GM18909 (cell line): ENCODE data around the gene ASB13.
"Not testable (repeated sequence)": the region's sequence is repeated elsewhere in the genome, so short reads cannot be mapped to it uniquely, and the experiment has no call there.

ENCODE experiments used
- ATAC-seq: cut with Tn5 transposase; IDR thresholded peaks from one replicate; pipeline ENCODE4 v1.9.1; 2021; ENCODE audit warnings: mild to moderate bottlenecking; ENCODE audit not compliant: unreplicated experiment, poor library complexity

ASB13 gene

DNA sequence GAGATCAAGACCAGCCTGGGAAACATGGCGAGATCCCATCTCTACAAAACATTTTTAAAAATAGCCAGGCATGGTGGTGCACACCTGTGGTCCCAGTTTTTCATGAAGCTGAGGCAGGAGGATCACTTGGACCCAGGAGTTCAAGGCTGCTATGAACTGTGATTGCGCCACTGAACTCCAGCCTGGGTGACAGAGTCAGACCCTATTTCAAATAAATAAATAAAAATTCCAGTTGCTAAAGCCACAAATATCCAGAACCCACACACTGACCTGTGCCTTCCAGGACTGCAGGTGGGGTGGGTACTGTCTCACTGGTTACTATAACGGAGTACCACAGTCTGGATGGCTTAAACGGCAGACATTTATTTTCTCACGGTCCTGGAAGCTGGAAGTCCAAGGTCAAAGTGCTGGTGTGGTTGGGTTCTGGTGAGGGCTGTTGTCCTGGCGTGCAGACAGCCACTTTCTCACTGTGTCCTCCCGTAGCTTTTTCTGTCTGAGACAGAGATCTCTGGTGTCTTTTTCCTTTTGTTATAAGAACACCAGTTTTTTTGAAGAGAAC lies 38.8 kb downstream of the ASB13 start:
- no peak for ATAC-seq

DNA sequence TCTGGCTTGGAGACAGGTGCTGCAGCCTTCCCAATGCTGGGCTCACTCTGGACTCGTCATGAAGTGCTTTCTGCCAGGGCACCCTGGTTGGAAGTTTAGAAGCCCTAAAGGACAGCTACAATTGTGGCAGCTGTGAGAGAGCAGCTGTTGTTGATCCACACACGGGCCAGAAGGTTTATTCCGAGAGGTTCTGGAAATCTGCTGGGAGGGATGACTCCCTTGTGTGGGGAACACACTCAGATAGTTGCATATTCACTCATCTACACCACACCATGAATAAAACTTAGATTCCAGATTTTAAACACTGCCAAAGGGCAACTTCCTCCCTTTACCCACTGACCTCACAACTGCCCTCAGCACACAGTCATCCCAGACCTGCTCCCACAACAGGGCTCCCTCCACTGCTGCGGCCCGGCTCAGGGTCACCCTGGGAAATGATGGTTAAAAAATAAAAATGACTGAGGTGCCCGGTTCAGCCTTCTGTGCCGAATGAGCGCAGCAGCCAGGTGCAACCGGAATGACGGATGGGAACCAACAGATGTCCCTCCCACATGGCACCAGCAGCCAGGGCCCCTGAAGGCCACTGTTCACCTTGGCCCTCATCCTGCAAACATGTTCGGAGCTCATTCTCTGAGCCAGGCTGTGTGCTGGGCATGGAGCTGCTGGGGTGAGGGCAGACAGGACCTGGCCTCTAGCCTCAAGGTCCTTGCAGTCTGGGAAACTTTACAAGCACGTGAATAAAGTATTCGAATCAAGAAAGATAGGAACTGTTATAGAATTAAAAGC lies 40.2 kb downstream of the ASB13 start:
- ATAC-seq, result no peak

DNA sequence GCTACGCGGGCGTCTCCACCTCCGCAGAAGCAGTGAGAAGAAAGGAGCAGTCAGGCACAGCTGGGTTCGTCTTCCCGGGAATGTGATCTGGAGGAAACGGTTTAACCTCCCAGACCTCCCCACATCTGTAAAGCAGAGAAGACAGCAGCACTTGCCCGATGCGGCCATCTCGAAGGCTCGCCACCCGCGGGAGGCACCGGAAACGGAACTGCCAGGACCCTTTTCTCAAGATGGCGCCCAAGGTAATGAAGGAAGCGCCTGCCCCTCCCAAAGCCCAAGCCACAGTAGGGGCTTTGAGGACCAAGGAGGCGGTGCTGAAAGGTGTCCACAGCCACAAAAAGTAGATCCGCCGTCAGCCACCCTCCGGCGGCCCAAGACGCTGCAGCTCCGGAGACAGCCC lies 41.7 kb downstream of the ASB13 start:
- no peak for ATAC-seq

DNA sequence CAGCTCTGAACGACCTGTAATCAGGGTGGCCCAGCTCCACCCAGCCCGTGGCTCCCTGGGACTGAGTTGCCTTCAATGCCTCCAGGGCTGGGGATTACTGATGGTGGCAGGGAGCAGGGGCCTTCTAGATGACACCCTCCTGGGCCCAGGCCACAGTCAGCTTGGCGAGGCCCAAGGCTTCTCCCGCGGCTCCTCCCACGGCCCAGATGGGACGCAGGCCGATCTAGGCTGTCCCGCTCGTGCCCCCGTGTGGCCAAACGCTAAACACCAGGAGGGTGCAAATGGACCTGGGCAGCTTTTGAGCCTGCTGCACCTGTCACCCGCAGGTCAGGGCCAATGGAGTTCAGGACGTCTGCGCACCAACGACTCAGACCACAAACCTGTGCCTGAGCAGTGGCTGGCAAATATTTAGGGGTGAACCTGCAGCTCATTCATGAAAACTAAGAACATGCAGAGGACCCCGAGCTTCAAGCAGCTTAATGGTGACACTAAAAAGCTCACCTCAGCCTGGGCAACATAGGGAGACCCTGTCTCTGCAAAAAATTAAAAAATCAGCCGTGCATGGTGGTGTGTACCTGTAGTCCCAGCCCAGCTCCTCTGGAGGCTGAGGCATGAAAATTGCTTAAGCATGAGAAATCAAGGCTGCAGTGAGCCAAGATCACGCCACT lies 43.2 kb downstream of the ASB13 start:
- peak; percentile 96 for ATAC-seq

DNA sequence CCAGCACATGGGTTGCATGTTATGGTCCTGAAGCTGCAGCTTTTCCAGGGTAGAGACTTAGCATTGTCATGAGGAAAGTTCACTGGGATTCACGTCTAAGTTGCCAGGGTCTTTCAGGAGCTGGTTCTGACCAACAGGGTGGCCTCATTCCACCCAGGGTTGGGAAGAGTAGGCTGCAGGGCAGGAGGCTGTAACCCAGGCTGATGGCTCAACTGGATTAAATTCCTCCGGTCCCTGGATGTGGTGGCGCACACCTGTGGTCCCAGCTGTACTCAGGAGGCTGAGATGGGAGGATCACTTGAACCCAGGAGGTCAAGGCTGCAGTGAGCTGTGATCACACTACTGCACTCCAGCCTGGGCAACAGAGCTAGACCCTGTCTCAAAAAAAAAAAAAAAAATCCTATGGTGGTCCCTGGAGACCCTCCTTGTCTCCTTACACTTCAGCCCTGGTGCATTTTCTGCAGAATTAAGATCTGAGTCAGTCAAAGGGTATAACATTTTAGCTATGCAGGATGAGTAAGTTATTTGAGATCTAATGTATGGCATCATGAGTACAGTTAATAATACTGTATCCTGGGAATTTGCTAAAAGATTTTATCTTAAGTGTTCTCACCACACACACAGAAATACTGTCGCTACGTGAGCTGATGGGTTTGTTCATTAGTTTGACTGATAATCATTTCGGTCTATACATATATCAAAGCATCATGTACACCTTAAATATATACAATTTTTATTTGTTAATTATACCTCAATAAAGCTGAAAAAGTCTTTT lies 44.0 kb downstream of the ASB13 start:
- ATAC-seq, result no peak

DNA sequence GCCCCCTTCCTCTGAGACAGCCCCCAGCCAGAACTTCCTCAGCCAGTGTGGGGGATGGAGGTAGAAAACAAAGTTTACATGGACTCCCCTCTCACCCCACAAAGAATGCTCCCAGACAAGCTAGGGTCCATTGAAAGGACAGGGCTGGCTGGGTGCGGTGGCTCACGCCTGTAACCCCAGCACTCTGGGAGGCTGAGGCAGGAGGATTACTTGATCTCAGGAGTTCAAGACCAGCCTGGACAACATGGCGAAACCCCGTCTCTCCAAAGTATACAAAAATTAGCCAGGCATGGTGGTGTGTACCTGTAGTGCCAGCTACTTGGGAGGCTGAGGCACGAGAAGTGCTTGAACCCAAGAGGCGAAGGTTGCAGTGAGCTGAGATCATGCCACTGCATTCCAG lies 45.0 kb downstream of the ASB13 start:
- ATAC-seq, result not testable (repeated sequence)

DNA sequence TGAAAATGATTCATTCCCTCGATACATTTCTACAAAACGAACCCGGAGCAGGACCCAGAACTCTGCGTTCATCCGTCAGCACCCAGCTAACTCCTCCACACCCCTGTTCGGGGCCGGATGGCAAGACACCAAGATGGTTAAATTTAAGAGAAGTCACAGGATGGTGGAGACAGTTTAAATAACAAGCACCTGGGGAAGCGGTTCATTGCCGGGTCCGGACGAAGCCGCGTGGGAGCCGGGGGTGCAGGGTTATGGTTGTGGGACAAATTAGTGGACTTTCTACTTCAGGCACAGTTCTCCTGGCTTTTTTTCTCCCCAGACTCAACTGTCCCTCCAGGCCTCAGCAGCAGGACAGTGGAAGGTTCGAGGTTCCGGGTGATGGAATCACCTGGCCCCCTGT lies 45.4 kb downstream of the ASB13 start:
- no peak for ATAC-seq

DNA sequence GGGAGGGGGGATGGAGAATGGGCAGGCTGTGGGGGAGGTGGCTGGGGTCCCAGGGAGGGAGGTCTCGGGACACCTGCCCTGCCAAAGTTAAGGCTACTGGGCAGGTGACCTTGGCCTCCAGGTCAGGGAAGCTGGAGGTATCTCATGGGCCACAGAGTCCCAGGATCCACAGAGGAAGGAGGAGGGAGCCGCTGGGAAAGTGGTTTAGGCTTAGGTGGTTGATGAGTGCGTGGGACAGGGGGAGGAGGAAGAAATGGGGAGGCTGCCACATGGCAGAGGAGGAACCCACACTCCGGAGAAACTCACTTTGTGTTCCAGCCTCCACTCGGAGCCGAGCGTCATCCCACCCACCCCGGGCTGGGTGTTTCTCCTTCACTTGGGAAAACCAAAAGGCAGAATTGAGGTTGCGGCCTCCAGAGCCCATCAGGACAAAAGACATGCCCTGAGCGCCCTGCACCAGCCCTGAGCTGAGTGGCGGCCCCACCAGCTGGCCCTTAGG lies 46.1 kb downstream of the ASB13 start:
- no peak for ATAC-seq

DNA sequence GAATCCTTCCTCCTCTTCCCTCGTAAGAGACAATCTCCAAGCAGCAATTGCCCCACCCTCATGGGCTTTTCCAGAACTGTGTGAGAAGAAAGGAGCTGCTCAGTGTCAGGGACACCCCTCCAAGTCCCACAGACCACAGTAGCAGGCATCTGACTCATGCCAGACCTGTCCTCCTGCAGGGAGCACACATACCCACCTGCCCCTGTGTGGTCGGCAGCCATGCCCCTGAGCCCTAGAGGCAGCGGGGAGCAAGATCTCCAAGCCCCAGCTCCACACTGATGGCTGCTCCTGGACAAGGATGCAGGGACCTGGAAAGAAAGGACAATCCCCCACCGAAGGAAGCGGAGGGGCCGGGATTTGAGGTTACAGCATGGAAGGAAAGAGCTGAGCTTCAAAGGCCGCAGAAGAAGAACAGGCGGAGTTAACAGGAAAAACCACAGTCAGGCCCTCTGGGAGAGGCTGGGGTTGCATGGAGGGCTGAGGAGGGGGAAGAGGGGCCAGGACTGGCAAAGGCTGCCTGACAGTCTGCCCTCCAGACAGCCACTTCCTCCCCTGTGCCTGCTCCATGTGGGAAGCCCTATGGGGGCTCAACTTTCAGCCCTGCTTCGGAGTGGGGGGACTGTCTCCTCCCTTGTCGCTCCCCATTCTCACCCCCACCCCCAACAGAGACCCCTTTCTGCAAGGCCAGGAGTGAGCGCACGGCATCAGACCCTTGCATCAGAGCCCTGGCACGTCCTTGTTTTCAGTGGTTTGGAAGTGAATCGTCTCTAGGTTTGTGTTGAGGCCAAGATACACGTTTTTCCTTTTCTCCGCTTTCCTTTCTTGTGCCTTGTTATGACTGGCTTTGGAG lies 46.8 kb downstream of the ASB13 start:
- ATAC-seq, result no peak

DNA sequence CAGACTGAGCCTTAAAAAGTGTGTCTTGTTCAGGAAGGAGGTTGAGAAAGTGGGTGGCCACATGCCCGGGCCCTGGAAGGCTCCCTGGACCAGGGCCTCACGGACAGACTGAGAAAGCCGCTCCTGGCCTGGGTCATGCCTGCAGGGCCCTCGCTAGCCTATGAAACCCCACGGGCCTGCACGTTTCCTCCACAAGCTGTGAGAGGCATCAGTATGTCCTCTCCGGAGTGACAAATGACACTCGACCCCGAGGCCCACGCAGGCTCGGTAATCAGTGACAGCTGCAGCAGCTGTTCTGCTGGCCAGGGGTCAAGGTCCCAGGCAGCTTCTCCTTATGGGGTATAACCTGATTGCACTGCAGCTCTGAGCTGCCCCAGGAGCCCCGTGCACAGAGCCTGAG lies 47.6 kb downstream of the ASB13 start:
- no peak for ATAC-seq

DNA sequence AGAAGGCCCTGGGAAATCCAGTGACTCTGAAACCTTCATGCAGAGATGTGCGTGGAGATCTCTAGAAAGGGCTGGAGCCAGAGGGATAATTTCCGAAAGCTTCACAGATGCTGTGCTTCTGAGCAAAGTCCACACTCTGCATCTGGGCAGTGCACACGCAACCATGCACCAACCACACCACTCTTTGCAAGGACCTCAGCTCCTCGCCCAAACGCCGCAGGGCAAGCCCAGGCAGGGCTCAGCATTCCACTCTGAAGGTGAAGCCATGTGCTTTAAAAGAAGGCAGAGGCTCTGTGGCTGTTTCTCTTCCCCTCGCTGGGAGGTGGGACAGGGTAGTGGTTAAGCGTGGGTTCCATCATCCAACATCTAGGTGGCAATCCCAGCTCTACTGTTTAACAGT lies 48.4 kb downstream of the ASB13 start:
- no peak for ATAC-seq

DNA sequence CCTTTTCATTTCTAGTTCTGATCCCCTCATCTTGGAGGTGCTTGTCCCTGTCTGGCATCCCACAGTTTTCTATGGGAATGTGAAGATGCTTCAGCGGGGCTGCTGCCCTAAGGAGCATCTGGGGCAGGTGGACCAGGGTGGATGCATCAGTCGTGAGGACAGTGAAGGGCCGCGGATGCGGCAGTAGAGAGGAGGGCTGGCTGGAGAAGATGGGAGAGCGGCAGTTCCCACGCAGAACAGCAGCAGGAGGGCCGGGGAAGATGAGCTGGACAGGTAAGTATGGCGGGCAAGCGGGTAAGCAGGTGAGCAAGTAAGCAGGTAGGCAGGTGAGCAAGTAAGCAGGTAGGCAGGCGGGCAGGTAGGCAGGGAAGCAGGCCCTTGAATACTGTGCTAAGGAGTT lies 48.9 kb downstream of the ASB13 start:
- ATAC-seq, result no peak

DNA sequence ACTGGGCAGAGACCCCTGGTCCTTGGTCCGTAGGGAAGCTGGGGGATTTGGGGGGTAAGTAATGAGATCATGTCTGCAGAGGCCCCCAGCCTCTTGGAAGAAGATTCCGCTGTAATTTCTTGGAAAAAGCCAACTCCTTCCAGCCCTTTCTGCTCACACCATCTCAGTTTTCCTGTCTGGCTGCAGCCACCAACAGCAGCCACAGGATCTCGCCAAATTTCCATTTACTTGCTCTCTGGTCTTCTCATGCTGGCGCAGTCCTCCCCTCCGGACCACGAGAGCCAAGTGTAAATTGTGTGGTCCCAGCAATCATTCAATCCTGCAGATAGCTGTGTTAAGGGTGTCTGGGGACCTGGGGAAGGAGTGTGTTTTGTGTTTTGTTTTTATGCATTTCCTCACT lies 49.6 kb downstream of the ASB13 start:
- no peak for ATAC-seq

DNA sequence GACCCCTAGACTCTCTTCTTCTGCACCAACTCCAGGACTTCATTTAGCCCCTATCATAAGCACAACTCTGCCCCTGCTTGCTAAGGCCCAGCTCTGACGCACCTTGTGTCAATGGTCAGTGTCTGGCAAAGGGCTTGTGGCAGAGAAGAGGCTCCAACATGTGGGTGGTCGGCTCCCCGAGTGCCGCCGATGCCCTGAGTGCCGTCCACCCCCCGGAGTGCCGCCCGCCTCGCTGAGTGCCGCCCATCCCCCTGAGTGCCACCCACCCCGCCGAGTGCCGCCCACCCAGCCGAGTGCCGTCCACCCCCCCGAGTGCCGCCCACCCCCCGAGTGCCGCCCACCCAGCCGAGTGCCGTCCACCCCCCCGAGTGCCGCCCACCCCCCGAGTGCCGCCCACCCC lies 50.3 kb downstream of the ASB13 start:
- no peak for ATAC-seq

DNA sequence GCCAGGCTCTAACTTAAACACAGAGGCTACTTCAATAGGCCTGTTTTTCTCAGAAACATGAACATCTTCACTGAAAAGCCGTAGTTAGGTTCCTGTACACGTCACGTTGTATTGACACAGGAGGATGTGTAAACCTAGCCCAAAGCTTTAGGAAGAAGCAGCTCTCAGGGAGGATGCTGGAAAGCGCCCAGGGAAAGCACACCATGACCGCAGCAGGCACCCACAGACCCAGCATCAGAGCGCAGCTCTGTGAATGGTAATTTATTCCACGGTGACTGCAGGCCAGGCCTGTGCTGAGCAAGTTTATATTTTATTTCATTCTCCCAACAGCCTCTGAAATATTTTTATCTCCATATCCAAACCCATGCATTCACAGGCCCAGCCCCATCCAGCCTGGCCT lies 51.1 kb downstream of the ASB13 start:
- no peak for ATAC-seq

DNA sequence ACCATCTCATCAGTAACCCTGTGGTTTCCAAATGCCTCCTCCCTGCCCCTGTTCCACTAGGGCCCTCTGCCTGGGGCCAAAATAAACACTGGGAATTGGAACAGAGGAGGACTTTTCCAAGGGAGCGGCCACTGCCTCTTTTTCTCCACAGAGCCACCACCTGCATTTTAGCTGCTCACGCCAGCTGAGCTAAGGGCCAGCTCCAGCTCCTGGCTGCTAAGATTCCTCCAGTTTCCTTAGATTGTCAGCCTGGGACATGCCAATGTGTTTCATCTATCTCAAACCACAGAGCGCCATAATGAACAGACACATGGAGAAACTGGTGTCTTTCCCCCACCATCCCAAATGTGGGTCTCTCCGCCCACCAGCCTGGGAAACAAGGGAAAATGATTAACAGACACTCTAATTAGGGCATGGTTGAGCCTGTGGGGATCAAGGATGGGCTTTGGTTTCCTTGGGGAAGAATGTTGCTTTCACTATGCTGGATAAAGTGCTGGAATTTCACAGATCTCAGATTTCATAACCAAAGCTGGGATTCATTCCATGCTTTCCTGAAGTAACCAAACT lies 52.2 kb downstream of the ASB13 start:
- no peak for ATAC-seq

DNA sequence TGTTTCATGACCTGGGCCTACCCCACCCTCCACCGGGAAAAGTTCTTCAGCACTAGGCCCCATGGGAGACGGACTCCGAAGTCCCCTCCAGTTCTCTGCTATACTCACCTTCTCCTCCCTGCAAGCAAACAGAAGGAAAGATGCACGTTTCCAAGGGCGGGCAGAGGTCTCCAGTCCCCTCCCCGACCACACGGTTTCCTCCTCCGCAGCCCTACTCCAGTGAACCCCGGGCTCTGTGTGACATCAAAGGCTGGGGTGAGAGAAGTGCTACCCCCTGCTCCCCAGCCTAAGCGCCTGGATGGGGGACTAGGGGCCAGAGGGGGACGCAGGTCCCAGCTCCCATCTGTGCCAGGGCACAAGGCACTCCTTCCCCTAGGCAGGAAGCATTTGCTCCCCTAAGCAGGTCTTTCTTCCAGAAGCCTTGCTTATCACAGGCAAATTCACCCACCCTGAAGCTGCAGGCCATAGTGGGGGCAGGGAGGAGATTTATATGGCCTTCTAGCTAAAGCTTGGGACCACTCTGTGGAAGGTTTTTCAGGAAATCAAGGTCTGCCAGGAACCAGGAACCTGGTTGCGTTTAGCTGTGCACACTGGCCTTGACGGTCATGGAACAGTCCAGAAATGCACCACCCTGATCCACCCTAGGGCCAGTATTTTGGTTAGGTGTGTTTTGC lies 52.8 kb downstream of the ASB13 start:
- no peak for ATAC-seq

DNA sequence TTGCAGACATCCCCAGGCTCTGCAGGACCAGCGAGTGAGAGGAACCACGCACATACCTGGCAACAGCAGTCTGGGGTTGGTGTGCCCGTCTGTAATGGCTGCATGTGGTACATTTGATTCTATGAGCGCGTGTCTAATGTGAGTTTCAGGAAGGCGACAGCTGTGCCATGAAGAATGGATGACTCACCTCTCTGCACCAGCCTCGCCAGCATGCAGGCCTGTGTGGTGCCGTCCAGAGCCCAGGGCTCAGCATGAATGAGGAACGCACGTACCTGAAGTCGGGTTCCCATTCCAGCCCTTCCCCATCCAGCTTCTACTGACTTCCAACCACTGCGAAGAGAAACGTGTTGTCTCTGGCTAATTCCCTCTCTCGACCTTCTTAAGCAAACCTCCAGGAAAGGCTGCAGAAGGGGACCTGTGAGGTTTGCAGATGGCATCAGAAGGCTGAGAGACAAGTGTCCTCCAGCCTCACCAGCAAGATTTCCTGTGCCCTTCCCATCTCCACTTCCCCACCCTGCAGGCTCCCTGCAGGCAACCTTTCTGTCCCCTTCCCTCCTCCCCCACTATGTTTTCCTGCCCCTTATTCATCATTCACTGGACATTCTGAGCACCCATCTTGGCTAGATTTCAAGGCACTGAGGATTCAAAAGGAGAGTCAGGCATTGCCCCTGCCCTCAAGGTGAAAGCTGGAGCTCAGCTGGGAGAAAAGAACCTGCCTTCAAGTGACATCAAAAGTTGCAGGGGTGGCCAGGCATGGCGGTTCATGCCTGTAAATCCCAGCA lies 54.3 kb downstream of the ASB13 start:
- no peak for ATAC-seq
